ENCODE measurements around the gene MCEMP1. TPM values are rescaled to one million over a fixed set of nuclear protein-coding genes. Genes with fewer than 3 reads are reported as not detected.

Gene MCEMP1
- total RNA-seq, 2 donors from 2014 or later = not detected

DNA sequence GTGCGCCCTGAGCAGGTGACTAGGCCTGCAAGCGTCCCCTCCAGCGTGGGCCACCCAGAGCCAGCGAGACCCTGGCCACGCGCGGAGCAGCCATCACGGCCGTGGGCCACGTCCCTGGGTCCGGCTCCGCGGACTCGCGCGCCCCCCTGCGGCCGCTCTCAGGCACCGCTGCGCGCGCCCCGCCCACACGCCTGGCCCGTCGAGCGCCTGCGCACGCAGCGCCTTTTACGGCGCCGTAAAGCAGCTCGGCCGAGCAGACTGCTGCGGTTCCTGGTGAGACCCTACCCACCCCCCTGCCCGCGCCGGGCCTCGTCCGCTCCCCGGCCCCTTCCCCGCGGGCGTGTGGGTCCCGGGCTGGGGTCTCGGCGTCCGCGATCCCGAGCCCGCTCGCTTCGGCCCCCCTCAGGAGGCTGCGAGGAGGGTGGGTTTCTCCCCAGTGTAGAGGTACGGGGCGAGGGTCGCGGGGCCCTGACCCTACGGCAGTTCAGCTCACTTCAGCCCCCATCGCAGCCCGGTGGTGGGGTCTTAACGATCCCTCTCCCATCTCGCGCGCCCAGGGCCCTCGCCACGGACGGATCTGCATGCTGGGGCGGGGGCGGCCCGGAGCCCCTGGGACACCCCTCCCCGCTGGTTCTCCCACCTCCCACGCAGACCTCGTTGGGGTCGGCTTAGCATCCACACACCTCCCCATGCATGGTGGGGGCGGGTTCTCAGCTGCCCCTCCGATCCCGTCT, 3.9 kb downstream of the MCEMP1 start, which contains the start of gene TRAPPC5:
Gene TRAPPC5, plus strand, starts transcription at position 228 of the 734 bp plus-strand sequence. CDS start 1,421 bp downstream, outside the sequence.
- TF ChIP-seq POLR2A (IDR thresholded peaks at IDR 0.05) = peak in 2 of 3 donors; percentile 41 to 54
- TF ChIP-seq, protein P1, sequence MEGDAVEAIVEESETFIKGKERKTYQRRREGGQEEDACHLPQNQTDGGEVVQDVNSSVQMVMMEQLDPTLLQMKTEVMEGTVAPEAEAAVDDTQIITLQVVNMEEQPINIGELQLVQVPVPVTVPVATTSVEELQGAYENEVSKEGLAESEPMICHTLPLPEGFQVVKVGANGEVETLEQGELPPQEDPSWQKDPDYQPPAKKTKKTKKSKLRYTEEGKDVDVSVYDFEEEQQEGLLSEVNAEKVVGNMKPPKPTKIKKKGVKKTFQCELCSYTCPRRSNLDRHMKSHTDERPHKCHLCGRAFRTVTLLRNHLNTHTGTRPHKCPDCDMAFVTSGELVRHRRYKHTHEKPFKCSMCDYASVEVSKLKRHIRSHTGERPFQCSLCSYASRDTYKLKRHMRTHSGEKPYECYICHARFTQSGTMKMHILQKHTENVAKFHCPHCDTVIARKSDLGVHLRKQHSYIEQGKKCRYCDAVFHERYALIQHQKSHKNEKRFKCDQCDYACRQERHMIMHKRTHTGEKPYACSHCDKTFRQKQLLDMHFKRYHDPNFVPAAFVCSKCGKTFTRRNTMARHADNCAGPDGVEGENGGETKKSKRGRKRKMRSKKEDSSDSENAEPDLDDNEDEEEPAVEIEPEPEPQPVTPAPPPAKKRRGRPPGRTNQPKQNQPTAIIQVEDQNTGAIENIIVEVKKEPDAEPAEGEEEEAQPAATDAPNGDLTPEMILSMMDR (IDR thresholded peaks at IDR 0.05) = peak; percentile 52 to 99 (median 99)
- ATAC-seq (peak; percentile 92), DNase-seq (peak; percentile 86 to 90 (median 88))
- Histone ChIP-seq H3K27ac (peak within 1 kb of the TSS in 3 of 4 donors; percentile 83 to 87 (median 87)), H3K9me3 (no peaks in the 10 kb centered on the region), H3K36me3 (replicated peaks in 1 of 2; ENCODE audit: insufficient read depth in 1 of 2, low read depth in 2 of 2) (peaks cover 0 to 2% of the 10 kb centered on the region in 2 donors), H3K27me3 (no peaks in the 10 kb centered on the region), H3K4me1 (peaks cover 18% of the 10 kb centered on the region), H3K4me3 (peak within 1 kb of the TSS; percentile 69 to 99)
- WGBS, 2 donors = 0 to 1% methylated on average over 28 to 71 of the region's 79 CpGs
- intact Hi-C loops (cut with DNase I) = loop anchor here (10.0 kb wide), 1 partner anchor 124 kb away; no protein-coding TSS in a partner anchor

DNA sequence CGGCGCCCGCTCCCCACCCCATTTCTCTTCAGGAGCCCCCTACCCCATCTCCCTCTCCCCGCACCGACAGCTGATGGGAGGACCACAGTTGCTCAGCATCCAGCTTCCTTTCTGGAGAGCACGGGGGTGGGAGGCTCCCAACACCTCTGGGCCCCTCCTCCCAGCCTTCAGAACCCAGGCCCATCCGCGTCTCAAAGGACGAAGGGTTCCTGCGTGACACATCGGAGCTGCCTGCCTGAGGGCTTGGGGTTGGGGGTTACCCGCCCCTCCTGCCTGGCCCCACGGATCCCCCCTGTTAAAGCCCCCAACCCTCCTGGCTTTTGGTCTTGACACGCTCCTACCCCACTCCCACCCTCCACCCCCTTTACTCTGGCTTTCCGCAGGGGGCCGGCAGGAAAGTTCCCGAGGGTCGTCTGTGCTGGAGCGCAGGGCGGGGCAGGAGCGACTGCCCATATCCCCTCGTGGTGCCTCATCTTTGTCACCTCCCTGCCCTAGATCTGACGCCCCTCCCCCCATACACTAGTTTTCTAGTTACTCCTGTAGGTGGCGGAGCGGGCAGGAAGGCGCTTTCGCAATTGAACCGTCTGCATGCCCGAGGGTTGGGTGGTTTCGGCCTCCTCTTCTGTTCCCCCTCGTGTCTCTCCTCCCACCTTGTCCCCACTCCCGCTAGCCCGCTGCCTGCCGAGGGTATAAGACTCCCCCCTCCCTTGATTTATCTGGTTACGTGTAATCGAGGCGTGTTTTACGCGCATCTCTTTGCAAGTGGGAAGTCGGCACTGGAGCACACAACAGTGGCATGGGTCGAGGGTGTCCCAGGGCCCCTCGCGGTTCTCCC, 4.7 kb downstream of the MCEMP1 start:
- H3K27me3 ChIP-seq = no peaks in the 10 kb centered on the region
- DNase-seq = peak; percentile 74 to 88 (median 81)
- TF ChIP-seq POLR2A (IDR thresholded peaks at IDR 0.05) = no peak
- TF ChIP-seq, protein P1 (IDR thresholded peaks at IDR 0.05) = peak in 6 of 7 experiments; percentile 37 to 73 (median 60)
- intact Hi-C loops (cut with DNase I) = loop anchor here (10.0 kb wide), 1 partner anchor 123 kb away; no protein-coding TSS in a partner anchor
- H3K4me3 ChIP-seq = peak overlapping the region; percentile 69 to 99
- H3K4me1 ChIP-seq = peaks cover 18% of the 10 kb centered on the region
- H3K9me3 ChIP-seq = no peaks in the 10 kb centered on the region
- 9 to 10% methylated on average over 35 to 43 of the region's 43 CpGs for WGBS, 2 donors
- peak overlapping the region in 3 of 4 donors; percentile 83 to 87 (median 87) for H3K27ac ChIP-seq
- peak; percentile 65 for ATAC-seq
- peaks cover 0 to 2% of the 10 kb centered on the region in 2 donors for H3K36me3 ChIP-seq (replicated peaks in 1 of 2; ENCODE audit: insufficient read depth in 1 of 2, low read depth in 2 of 2)

DNA sequence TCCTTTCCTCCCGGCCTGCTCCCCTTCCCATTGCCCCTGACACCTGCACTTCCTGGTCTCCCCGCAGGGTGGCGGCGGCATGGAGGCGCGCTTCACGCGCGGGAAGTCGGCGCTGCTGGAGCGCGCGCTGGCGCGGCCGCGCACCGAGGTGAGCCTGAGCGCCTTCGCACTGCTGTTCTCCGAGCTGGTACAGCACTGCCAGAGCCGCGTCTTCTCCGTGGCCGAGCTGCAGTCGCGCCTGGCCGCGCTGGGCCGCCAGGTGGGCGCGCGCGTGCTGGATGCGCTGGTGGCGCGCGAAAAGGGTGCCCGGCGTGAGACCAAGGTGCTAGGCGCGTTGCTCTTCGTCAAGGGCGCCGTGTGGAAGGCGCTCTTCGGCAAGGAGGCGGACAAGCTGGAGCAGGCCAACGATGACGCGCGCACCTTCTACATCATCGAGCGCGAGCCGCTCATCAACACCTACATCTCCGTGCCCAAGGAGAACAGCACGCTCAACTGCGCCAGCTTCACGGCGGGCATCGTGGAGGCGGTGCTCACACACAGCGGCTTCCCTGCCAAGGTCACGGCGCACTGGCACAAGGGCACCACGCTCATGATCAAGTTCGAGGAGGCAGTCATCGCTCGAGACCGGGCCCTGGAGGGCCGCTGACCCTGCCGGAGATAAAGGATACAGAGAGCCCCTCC, 5.4 kb downstream of the MCEMP1 start:
- Histone ChIP-seq H3K4me1 (peaks cover 18% of the 10 kb centered on the region), H3K9me3 (no peaks in the 10 kb centered on the region), H3K4me3 (no peak overlapping the region), H3K27ac (no peak overlapping the region), H3K27me3 (no peaks in the 10 kb centered on the region), H3K36me3 (replicated peaks in 1 of 2; ENCODE audit: insufficient read depth in 1 of 2, low read depth in 2 of 2) (peaks cover 0 to 2% of the 10 kb centered on the region in 2 donors)
- intact Hi-C loops (cut with DNase I) = loop anchor here (10.0 kb wide), 1 partner anchor 122 kb away; no protein-coding TSS in a partner anchor
- ATAC-seq (no peak), DNase-seq (no peak)
- 89 to 90% methylated on average over 44 to 53 of the region's 74 CpGs for WGBS, 2 donors
- TF ChIP-seq, protein P1 (IDR thresholded peaks at IDR 0.05) = no peak
- TF ChIP-seq POLR2A (IDR thresholded peaks at IDR 0.05) = no peak

DNA sequence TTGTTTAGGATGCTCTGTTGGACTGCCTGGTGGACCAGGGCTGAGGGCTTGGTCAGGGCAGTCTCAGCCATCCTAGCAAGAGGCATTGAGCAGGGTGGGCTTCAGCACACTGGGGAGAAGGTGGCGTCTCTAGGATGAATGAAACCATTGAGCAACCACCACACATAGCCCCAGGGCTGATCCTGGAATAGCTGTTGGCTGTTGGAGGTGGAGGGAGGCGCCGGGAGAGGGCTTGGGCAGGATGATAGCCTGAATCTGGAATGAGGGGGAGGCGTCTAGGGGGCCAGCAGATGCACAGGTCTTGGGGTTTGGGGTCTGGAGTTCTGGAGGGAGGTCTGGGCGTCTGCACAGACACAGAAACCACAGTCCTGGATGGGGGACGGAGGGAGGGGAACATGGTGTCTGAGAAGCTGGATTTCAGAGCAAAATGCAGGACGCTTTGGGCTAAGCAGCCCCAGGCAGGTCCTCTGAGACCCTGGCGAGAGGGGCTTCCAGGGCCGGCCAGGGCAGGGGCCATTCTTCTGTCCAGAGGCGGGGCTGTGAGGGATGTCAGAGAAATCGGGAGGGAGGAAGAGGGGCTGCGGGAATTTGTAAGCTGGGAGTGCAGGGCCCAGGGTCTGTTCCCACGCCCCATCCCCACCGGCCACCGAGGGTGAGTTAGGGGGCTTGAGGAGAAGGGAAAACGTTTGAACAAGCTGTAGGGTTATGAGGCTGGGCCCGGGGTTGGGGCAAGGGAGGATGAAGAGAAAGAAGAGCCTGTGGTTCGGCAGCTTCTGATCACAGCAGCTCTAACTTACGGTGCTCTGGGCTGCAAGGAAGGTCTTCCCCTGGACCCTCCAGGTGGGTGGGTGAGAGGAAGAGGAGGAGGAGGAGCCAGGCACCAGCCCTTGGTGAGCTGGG, 8.9 kb downstream of the MCEMP1 start:
- Histone ChIP-seq H3K36me3 (replicated peaks in 1 of 2; ENCODE audit: insufficient read depth in 1 of 2, low read depth in 2 of 2) (peaks cover 0 to 2% of the 10 kb centered on the region in 2 donors), H3K27ac (no peak overlapping the region), H3K27me3 (no peaks in the 10 kb centered on the region), H3K4me1 (peaks cover 12% of the 10 kb centered on the region), H3K4me3 (no peak overlapping the region), H3K9me3 (no peaks in the 10 kb centered on the region)
- DNase-seq = no peak
- 35 to 39% methylated on average over 15 to 19 of the region's 19 CpGs for WGBS, 2 donors
- no peak for ATAC-seq
- intact Hi-C loops (cut with DNase I) = loop anchor here (10.0 kb wide), 1 partner anchor 119 kb away; no protein-coding TSS in a partner anchor
- TF ChIP-seq POLR2A (IDR thresholded peaks at IDR 0.05) = no peak
- TF ChIP-seq, protein P1 (IDR thresholded peaks at IDR 0.05) = no peak
